Glutamatergic neuron (in vitro differentiated cells): ENCODE data around the gene ZNF878. TPM values are rescaled to one million over a fixed set of nuclear protein-coding genes. Genes with fewer than 3 reads are reported as not detected.

ENCODE experiments used
- total RNA-seq: library from RNA; stranded (reverse); fragmentation: NEBNext Ultra II Directional; extraction: Animal tissue kit (Norgen Biotek cat#: 25700); gene quantifications from one replicate; pipeline ENCODE4 v1.2.1, GENCODE V29; 2021; ENCODE audit not compliant: unreplicated experiment

Gene ZNF878
- total RNA-seq, 1 donor from 2014 or later, result 1.6 TPM

Other genes starting within 250 kb of the ZNF878 start
- 20.3 TPM for gene ZNF440, start 238.7 kb downstream of the ZNF878 start, total RNA-seq
- 21.1 TPM for gene ZNF439, start 204.2 kb downstream of the ZNF878 start, total RNA-seq
- 29.6 TPM for gene ZNF69, start 165.2 kb downstream of the ZNF878 start, total RNA-seq
- gene ZNF700, start 127.9 kb downstream of the ZNF878 start, total RNA-seq, result 17.8 TPM
- gene ZNF763, start 87.9 kb downstream of the ZNF878 start, total RNA-seq, result 10.3 TPM
- 4.5 TPM for gene ZNF433, start 17.3 kb downstream of the ZNF878 start, total RNA-seq
- 22.2 TPM for gene ZNF844, start 11.8 kb upstream of the ZNF878 start, total RNA-seq
- gene ZNF20, start 87.4 kb upstream of the ZNF878 start, total RNA-seq, result 8.1 TPM
- 25.1 TPM for gene ZNF625, start 103.8 kb upstream of the ZNF878 start, total RNA-seq
- gene ZNF136, start 110.1 kb upstream of the ZNF878 start, total RNA-seq, result 15.5 TPM
- gene ZNF44, start 241.9 kb upstream of the ZNF878 start, total RNA-seq, result 15.2 TPM